ENCODE results near the gene SMARCA2.

Gene SMARCA2

GRCh38 chr9:2016408-2017330 lies 1.5 kb downstream of the SMARCA2 start:
- peak; percentile 64 for DNase-seq

GRCh38 chr9:2017331-2018161 lies 2.4 kb downstream of the SMARCA2 start:
- DNase-seq: peak; percentile 74

- no peak for DNase-seq
Measured at GRCh38 chr9:2018162-2018643, 3.1 kb downstream of the SMARCA2 start.

GRCh38 chr9:2018764-2019558 lies 3.8 kb downstream of the SMARCA2 start:
- no peak for DNase-seq

- DNase-seq: no peak
Measured at GRCh38 chr9:2019723-2020122, 4.6 kb downstream of the SMARCA2 start.

GRCh38 chr9:2021731-2022130 lies 6.6 kb downstream of the SMARCA2 start:
- no peak for DNase-seq

GRCh38 chr9:2022560-2022959 lies 7.4 kb downstream of the SMARCA2 start:
- DNase-seq: no peak

- DNase-seq: no peak
Measured at GRCh38 chr9:2023042-2023441, 7.9 kb downstream of the SMARCA2 start.

GRCh38 chr9:2023532-2023931 lies 8.4 kb downstream of the SMARCA2 start:
- DNase-seq: no peak

- no peak for DNase-seq
Measured at GRCh38 chr9:2024888-2025782, 10.0 kb downstream of the SMARCA2 start.

- no peak for DNase-seq
Measured at GRCh38 chr9:2026220-2026997, 11.3 kb downstream of the SMARCA2 start.

GRCh38 chr9:2027543-2028160 lies 12.5 kb downstream of the SMARCA2 start:
- DNase-seq: no peak

- no peak for DNase-seq
Measured at GRCh38 chr9:2028888-2029287, 13.7 kb downstream of the SMARCA2 start.

- DNase-seq: no peak
Measured at GRCh38 chr9:2029666-2030170, 14.6 kb downstream of the SMARCA2 start.

GRCh38 chr9:2032234-2032633 lies 17.1 kb downstream of the SMARCA2 start:
- DNase-seq: no peak

GRCh38 chr9:2036844-2037243 lies 21.7 kb downstream of the SMARCA2 start:
- DNase-seq: no peak

- no peak for DNase-seq
Measured at GRCh38 chr9:2039294-2040180, 24.4 kb downstream of the SMARCA2 start.

- no peak for DNase-seq
Measured at GRCh38 chr9:2040828-2041227, 25.7 kb downstream of the SMARCA2 start.

GRCh38 chr9:2041736-2042135 lies 26.6 kb downstream of the SMARCA2 start:
- no peak for DNase-seq

Data from stimulated activated CD4-positive, alpha-beta T cell treated with anti-CD3 and anti-CD28 coated beads, Interleukin-4, amount 100 ng/mL, for 1 hour (primary cell).